K562 (cell line): ENCODE results near the gene DCTN5. TPM values are rescaled to one million over a fixed set of nuclear protein-coding genes. Genes with fewer than 3 reads are reported as not detected.

Source experiments
- CEBPB ChIP-seq: fragments of 450-650 bp; IDR thresholded peaks from 2 replicates; pipeline ENCODE4 v1.6.1; 2016; ENCODE audit warnings: missing genetic modification characterization, missing compliant biosample characterization
- EGR1 ChIP-seq: fragments of 450-650 bp; conservative IDR thresholded peaks from 2 replicates; pipeline ENCODE4 v1.6.1; 2017; ENCODE audit warnings: mild to moderate bottlenecking
- ETV6 ChIP-seq, 3 experiments: fragments of 150-350 bp in 1 of 3; sonication (generic) in 1 of 3; formaldehyde crosslinking in 1 of 3; IDR thresholded peaks; 2 replicates each; pipeline versions ENCODE4 v1.6.1 to v1.8.0; 2014 to 2022; ENCODE audit warnings: borderline replicate concordance in 2 of 3, low read depth in 2 of 3, antibody characterized with exemption in 1 of 3, low read length in 1 of 3, mild to moderate bottlenecking in 1 of 3, missing genetic modification reagents in 1 of 3
- FOSL1 ChIP-seq: fragments of 200-800 bp; sonication (Bioruptor generic); conservative IDR thresholded peaks from 2 replicates; pipeline ENCODE4 v1.6.1; 2016; ENCODE audit warnings: missing genetic modification characterization, missing compliant biosample characterization
- KDM1A ChIP-seq, 2 experiments: fragments of 450-650 bp; IDR thresholded peaks; 2 replicates each; pipeline ENCODE4 v1.6.1; 2016; ENCODE audit warnings: mild to moderate bottlenecking in 2 of 2
- KDM5B ChIP-seq: fragments of 200-600 bp; sonication (generic); IDR thresholded peaks from 2 replicates; pipeline ENCODE4 v1.6.1; 2012; ENCODE audit warnings: low read depth, mild to moderate bottlenecking, moderate library complexity, low read length, control low read depth, inconsistent platforms; ENCODE audit not compliant: insufficient replicate concordance
- LEF1 ChIP-seq: fragments of 450-650 bp; IDR thresholded peaks from 2 replicates; pipeline ENCODE4 v1.6.1; 2016; ENCODE audit warnings: mild to moderate bottlenecking
- MAFG ChIP-seq: fragments of 450-650 bp; conservative IDR thresholded peaks from 2 replicates; pipeline ENCODE4 v1.6.1; 2016; ENCODE audit warnings: missing genetic modification characterization, missing compliant biosample characterization
- MBD2 ChIP-seq: sonication (generic); IDR thresholded peaks from 2 replicates; pipeline ENCODE4 v1.6.1; 2016; ENCODE audit warnings: low read depth, borderline replicate concordance
- NBN ChIP-seq: fragments of 450-650 bp; IDR thresholded peaks from 2 replicates; pipeline ENCODE4 v1.6.1; 2016; ENCODE audit warnings: low read depth, mild to moderate bottlenecking
- NR1H2 ChIP-seq: sonication (generic); formaldehyde crosslinking; IDR thresholded peaks from 2 replicates; pipeline ENCODE4 v1.4.0; 2020; ENCODE audit warnings: mild to moderate bottlenecking, missing genetic modification reagents
- RBM22 ChIP-seq: fragments of 200-400 bp; formaldehyde crosslinking; IDR thresholded peaks from 2 replicates; pipeline ENCODE4 v1.6.1; 2018; ENCODE audit warnings: low read length, low read depth; ENCODE audit not compliant: poor library complexity, severe bottlenecking
- SMAD2 ChIP-seq: fragments of 150-350 bp; IDR thresholded peaks from 2 replicates; pipeline ENCODE4 v1.6.1; 2014; ENCODE audit warnings: low read depth, mild to moderate bottlenecking, low read length
- ZKSCAN8 ChIP-seq: fragments of 200-800 bp; sonication (Bioruptor generic); IDR thresholded peaks from 2 replicates; pipeline ENCODE4 v1.6.1; 2016; ENCODE audit warnings: missing genetic modification characterization, missing compliant biosample characterization
- ZNF140 ChIP-seq: fragments of 250-450 bp; sonication (Bioruptor Pico); IDR thresholded peaks from 2 replicates; pipeline ENCODE4 v1.8.0; 2021; ENCODE audit warnings: moderate library complexity, mild to moderate bottlenecking, inconsistent platforms
- ZNF551 ChIP-seq: fragments of 250-450 bp; sonication (Bioruptor Pico); IDR thresholded peaks from 2 replicates; pipeline ENCODE4 v1.5.0; 2021; ENCODE audit warnings: mild to moderate bottlenecking, moderate library complexity
- ZNF644 ChIP-seq: fragments of 200-800 bp; sonication (Bioruptor generic); IDR thresholded peaks from 2 replicates; pipeline ENCODE4 v1.6.1; 2016; ENCODE audit warnings: low read depth, missing genetic modification characterization, missing compliant biosample characterization
- polyA plus RNA-seq, 8 experiments: library from polyadenylated mRNA; depleted of rRNA in 4 of 8; stranded (reverse) in 5 of 8; unstranded in 3 of 8; fragments of >200 nt; fragmentation: Nextera tagmentation in 2 of 8; fragmentation: Illumina TruSeq in 1 of 8; extraction: Ambion mirVana in 2 of 8; extraction: Trizol in 1 of 8; gene quantifications; 2 replicates each; pipeline versions ENCODE4 v1.2.1 to v1.2.3, GENCODE V29; 2011 to 2014; ENCODE audit warnings: inconsistent platforms in 1 of 8, missing spikeins in 1 of 8
- total RNA-seq, 7 experiments: library from RNA; depleted of rRNA in 6 of 7; stranded (reverse); fragments of >200 nt in 6 of 7; fragmentation: Illumina TruSeq in 2 of 7; extraction: Trizol in 2 of 7; gene quantifications; 2 replicates each; pipeline versions ENCODE4 v1.2.1 to v1.2.3, GENCODE V29; 2011 to 2021; ENCODE audit warnings: low replicate concordance in 1 of 7
- TF ChIP-seq, protein P1 (sequence below): sonication (generic); formaldehyde crosslinking; IDR thresholded peaks from 2 replicates; pipeline ENCODE4 v1.8.0; 2022; ENCODE audit warnings: mild to moderate bottlenecking, missing genetic modification reagents
- TF ChIP-seq, protein P2 (sequence below): fragments of 250-450 bp; sonication (Bioruptor Pico); IDR thresholded peaks from 2 replicates; pipeline ENCODE4 v1.9.0; 2021; ENCODE audit warnings: mild to moderate bottlenecking, inconsistent platforms
- TF ChIP-seq, protein P3 (sequence below): fragments of 450-650 bp; conservative IDR thresholded peaks from 2 replicates; pipeline ENCODE4 v1.6.1; 2016; ENCODE audit warnings: missing genetic modification characterization, low read depth, mild to moderate bottlenecking, control low read depth, missing compliant biosample characterization

The DCTN5 gene
- total and polyA plus RNA-seq, 9 of the 15 experiments (the other 6 are each of a cell fraction or from before 2014, with no cell fraction given) = 35.8 to 149 (median 75.9) TPM

DNA sequence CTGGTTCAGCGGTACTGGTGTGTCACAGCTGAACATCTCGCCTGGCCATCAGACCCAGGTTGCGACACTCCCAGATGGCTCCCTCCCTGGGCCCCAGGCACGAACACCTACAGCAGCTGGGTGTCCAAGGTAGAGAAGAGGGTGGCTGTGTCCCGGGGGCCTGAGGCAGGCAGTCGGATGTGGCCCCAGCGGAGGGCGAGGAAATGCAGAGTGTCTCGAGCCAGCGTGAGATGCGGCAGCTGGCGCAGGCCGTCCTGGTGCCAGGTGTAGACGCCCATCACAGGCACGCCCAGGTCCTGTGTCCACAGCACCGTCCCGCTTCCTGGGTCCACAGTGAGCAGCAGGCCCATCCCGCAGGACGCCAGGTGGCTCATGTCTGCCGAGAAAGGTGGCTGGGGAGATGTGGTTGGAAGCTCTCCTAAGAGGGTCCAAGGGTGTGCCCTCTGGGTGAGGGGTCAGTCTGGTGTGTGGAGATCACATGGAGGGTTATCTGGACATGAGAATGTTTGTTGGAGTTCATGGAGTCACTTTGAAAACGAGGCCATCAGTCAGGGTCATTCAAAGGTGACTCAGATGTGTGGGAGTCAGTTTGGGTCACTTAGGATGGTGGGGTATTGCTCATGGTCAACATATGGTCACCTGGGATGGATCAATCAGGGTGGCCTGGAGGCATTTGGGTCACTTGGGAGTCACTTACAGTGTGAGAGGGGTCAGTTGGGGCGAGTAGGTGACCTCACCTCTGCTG is 63.7 kb downstream of the DCTN5 start (continued):
- TF ChIP-seq, protein P1, sequence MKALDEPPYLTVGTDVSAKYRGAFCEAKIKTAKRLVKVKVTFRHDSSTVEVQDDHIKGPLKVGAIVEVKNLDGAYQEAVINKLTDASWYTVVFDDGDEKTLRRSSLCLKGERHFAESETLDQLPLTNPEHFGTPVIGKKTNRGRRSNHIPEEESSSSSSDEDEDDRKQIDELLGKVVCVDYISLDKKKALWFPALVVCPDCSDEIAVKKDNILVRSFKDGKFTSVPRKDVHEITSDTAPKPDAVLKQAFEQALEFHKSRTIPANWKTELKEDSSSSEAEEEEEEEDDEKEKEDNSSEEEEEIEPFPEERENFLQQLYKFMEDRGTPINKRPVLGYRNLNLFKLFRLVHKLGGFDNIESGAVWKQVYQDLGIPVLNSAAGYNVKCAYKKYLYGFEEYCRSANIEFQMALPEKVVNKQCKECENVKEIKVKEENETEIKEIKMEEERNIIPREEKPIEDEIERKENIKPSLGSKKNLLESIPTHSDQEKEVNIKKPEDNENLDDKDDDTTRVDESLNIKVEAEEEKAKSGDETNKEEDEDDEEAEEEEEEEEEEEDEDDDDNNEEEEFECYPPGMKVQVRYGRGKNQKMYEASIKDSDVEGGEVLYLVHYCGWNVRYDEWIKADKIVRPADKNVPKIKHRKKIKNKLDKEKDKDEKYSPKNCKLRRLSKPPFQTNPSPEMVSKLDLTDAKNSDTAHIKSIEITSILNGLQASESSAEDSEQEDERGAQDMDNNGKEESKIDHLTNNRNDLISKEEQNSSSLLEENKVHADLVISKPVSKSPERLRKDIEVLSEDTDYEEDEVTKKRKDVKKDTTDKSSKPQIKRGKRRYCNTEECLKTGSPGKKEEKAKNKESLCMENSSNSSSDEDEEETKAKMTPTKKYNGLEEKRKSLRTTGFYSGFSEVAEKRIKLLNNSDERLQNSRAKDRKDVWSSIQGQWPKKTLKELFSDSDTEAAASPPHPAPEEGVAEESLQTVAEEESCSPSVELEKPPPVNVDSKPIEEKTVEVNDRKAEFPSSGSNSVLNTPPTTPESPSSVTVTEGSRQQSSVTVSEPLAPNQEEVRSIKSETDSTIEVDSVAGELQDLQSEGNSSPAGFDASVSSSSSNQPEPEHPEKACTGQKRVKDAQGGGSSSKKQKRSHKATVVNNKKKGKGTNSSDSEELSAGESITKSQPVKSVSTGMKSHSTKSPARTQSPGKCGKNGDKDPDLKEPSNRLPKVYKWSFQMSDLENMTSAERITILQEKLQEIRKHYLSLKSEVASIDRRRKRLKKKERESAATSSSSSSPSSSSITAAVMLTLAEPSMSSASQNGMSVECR = 0 out of 2 replicates have a peak, but pooled peaks have one; percentile 34
- TF ChIP-seq MAFG (tag) = no peak
- no peak for TF ChIP-seq ZNF551 (CRISPR knock-in tag)
- TF ChIP-seq ETV6 (IDR thresholded peaks at IDR 0.05; ENCODE audit: borderline replicate concordance in 1 of 2, low read depth in 2 of 2, low read length in 1 of 2) = no peak
- TF ChIP-seq ETV6 (CRISPR knock-in tag; IDR thresholded peaks at IDR 0.05; ENCODE audit: borderline replicate concordance) = no peak
- TF ChIP-seq, protein P2, sequence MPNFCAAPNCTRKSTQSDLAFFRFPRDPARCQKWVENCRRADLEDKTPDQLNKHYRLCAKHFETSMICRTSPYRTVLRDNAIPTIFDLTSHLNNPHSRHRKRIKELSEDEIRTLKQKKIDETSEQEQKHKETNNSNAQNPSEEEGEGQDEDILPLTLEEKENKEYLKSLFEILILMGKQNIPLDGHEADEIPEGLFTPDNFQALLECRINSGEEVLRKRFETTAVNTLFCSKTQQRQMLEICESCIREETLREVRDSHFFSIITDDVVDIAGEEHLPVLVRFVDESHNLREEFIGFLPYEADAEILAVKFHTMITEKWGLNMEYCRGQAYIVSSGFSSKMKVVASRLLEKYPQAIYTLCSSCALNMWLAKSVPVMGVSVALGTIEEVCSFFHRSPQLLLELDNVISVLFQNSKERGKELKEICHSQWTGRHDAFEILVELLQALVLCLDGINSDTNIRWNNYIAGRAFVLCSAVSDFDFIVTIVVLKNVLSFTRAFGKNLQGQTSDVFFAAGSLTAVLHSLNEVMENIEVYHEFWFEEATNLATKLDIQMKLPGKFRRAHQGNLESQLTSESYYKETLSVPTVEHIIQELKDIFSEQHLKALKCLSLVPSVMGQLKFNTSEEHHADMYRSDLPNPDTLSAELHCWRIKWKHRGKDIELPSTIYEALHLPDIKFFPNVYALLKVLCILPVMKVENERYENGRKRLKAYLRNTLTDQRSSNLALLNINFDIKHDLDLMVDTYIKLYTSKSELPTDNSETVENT (CRISPR knock-in tag) = no peak
- no peak for TF ChIP-seq MBD2
- no peak for TF ChIP-seq KDM5B
- no peak for TF ChIP-seq FOSL1 (tag)
- peak; percentile 78 for TF ChIP-seq CEBPB (tag)
- no peak for TF ChIP-seq ZNF644
- no peak for TF ChIP-seq LEF1
- no peak; the same call in 1 of the 2 replicates for TF ChIP-seq EGR1
- TF ChIP-seq ZNF140 (CRISPR knock-in tag) = no peak
- TF ChIP-seq, protein P3, sequence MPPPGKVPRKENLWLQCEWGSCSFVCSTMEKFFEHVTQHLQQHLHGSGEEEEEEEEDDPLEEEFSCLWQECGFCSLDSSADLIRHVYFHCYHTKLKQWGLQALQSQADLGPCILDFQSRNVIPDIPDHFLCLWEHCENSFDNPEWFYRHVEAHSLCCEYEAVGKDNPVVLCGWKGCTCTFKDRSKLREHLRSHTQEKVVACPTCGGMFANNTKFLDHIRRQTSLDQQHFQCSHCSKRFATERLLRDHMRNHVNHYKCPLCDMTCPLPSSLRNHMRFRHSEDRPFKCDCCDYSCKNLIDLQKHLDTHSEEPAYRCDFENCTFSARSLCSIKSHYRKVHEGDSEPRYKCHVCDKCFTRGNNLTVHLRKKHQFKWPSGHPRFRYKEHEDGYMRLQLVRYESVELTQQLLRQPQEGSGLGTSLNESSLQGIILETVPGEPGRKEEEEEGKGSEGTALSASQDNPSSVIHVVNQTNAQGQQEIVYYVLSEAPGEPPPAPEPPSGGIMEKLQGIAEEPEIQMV (tag) = no peak
- TF ChIP-seq SMAD2 = no peak
- TF ChIP-seq KDM1A (IDR thresholded peaks at IDR 0.05) = peak in 1 of 2 experiments; percentile 32; a peak in 1 of 4 replicates
- TF ChIP-seq NBN = no peak
- TF ChIP-seq ZKSCAN8 (CRISPR knock-in tag) = no peak
- TF ChIP-seq RBM22 = no peak
- no peak for TF ChIP-seq NR1H2
